Activated T-cell treated with anti-CD3 and anti-CD28 coated beads for 48 hours (primary cell): ENCODE data around the gene ZNF280A.
"Not testable (repeated sequence)": the region's sequence is repeated elsewhere in the genome, so short reads cannot be mapped to it uniquely, and the experiment has no call there.

Experiments
- DNase-seq: peaks from one replicate; pipeline ENCODE4 v3.0.0-alpha.2; 2020; ENCODE audit warnings: low read depth

Gene ZNF280A

GRCh38 chr22:22545084-22545483 lies 25.0 kb upstream of the ZNF280A start:
- no peak for DNase-seq

GRCh38 chr22:22538226-22538989 lies 18.3 kb upstream of the ZNF280A start:
- DNase-seq: no peak

- no peak for DNase-seq
These were observed 16.8 kb upstream of the ZNF280A start for GRCh38 chr22:22536916-22537315.

- DNase-seq: no peak
These were observed 16.4 kb upstream of the ZNF280A start for GRCh38 chr22:22536515-22536914.

- no peak for DNase-seq
These were observed 15.6 kb upstream of the ZNF280A start for GRCh38 chr22:22535662-22536061.

- DNase-seq: no peak
These were observed 14.7 kb upstream of the ZNF280A start for GRCh38 chr22:22534604-22535415.

- no peak for DNase-seq
These were observed 13.8 kb upstream of the ZNF280A start for GRCh38 chr22:22533863-22534262.

- DNase-seq: no peak
These were observed 13.3 kb upstream of the ZNF280A start for GRCh38 chr22:22533417-22533816.

- DNase-seq: not testable (repeated sequence)
These were observed 12.5 kb upstream of the ZNF280A start for GRCh38 chr22:22532547-22533071.

- DNase-seq: no peak
These were observed 11.9 kb upstream of the ZNF280A start for GRCh38 chr22:22531770-22532546.

- DNase-seq: no peak
These were observed 8.7 kb upstream of the ZNF280A start for GRCh38 chr22:22528780-22529179.

- DNase-seq: no peak
These were observed 7.2 kb upstream of the ZNF280A start for GRCh38 chr22:22527312-22527711.

GRCh38 chr22:22526125-22526912 lies 6.2 kb upstream of the ZNF280A start:
- DNase-seq: no peak

- DNase-seq: no peak
These were observed 3.4 kb upstream of the ZNF280A start for GRCh38 chr22:22523494-22523893.

- no peak for DNase-seq
These were observed 1.6 kb upstream of the ZNF280A start for GRCh38 chr22:22521631-22522030.

- no peak for DNase-seq
These were observed 865 bp upstream of the ZNF280A start for GRCh38 chr22:22520667-22521602.

GRCh38 chr22:22519591-22519990 lies 479 bp downstream of the ZNF280A start:
- no peak for DNase-seq

GRCh38 chr22:22516992-22517391 lies 3.1 kb downstream of the ZNF280A start:
- no peak for DNase-seq

- no peak for DNase-seq
These were observed 4.2 kb downstream of the ZNF280A start for GRCh38 chr22:22515890-22516289.

GRCh38 chr22:22514431-22514830 lies 5.6 kb downstream of the ZNF280A start:
- DNase-seq: not testable (repeated sequence)
